IMR-90 (cell line): Measurements from ENCODE around the gene MDP1. TPM values are rescaled to one million over a fixed set of nuclear protein-coding genes. Genes with fewer than 3 reads are reported as not detected.

ENCODE experiments used
- ATAC-seq: fragments of 200-7000 bp; cut with Tn5 transposase; 2 replicates; pipeline ENCODE4 v1.9.1; 2020; ENCODE audit warnings: low read depth, mild to moderate bottlenecking, moderate library complexity
- BruUV-seq: library from RNA; stranded (reverse); fragments of 400-500 nt; replicated peaks from 2 replicates; lab custom pipeline; 2021; lab: Mats Ljungman, UMichigan
- CTCF ChIA-PET: fragments of 300-600 bp; formaldehyde crosslinking; extraction: SDS; loops from one replicate; lab custom pipeline; 2021; ENCODE audit warnings: antibody characterized with exemption; lab: Yijun Ruan, JAX
- POLR2A ChIA-PET: fragments of 300-600 bp; sonication (Branson Sonifier 250); formaldehyde crosslinking; loops from one replicate; lab custom pipeline; 2022; ENCODE audit warnings: antibody characterized with exemption; ENCODE audit not compliant: unreplicated experiment; lab: Charles Lee
- DNase-seq: peaks from one replicate; pipeline ENCODE4 v3.0.0; 2013
- H2AFZ ChIP-seq: replicated peaks from 2 replicates; pipeline ENCODE3; 2013; ENCODE audit warnings: low read length, mild to moderate bottlenecking; ENCODE audit not compliant: poor library complexity
- H2AK5ac ChIP-seq: 2 replicates; pipeline ENCODE4 v1.6.1; 2013; ENCODE audit warnings: low read depth, low read length, inconsistent platforms
- H2AK9ac ChIP-seq: replicated peaks from 2 replicates; pipeline ENCODE3; 2013; ENCODE audit warnings: mild to moderate bottlenecking, low read depth, low read length, moderate library complexity; ENCODE audit not compliant: poor library complexity
- H2BK120ac ChIP-seq: 2 replicates; pipeline ENCODE4 v1.6.1; 2013; ENCODE audit warnings: low read depth, low read length, inconsistent platforms
- H2BK15ac ChIP-seq: 3 replicates; pipeline ENCODE4 v1.6.1; 2013; ENCODE audit warnings: low read depth, low read length, inconsistent platforms
- H2BK20ac ChIP-seq: 2 replicates; pipeline ENCODE4 v1.6.1; 2013; ENCODE audit warnings: low read depth, mild to moderate bottlenecking, inconsistent platforms, low read length, moderate library complexity
- H2BK5ac ChIP-seq: 2 replicates; pipeline ENCODE4 v1.6.1; 2013; ENCODE audit warnings: mild to moderate bottlenecking, low read depth, low read length, inconsistent platforms; ENCODE audit not compliant: poor library complexity, severe bottlenecking
- H3K14ac ChIP-seq: replicated peaks from 2 replicates; pipeline ENCODE4 v1.6.1; 2013; ENCODE audit warnings: low read depth, low read length, inconsistent platforms
- H3K18ac ChIP-seq: 2 replicates; pipeline ENCODE4 v1.6.1; 2013; ENCODE audit warnings: low read depth, low read length, control low read depth
- H3K23ac ChIP-seq: 2 replicates; pipeline ENCODE4 v1.6.1; 2013; ENCODE audit warnings: low read depth, low read length, inconsistent platforms
- H3K27ac ChIP-seq: 2 replicates; pipeline ENCODE4 v1.5.1; 2013; ENCODE audit warnings: mild to moderate bottlenecking, control low read depth, low read length; ENCODE audit not compliant: insufficient read depth
- H3K27me3 ChIP-seq: 2 replicates; pipeline ENCODE4 v1.6.1; 2013; ENCODE audit warnings: low read length; ENCODE audit not compliant: control insufficient read depth, insufficient read depth
- H3K36me3 ChIP-seq: 2 replicates; pipeline ENCODE4 v1.6.1; 2013; ENCODE audit warnings: low read length, mixed read lengths; ENCODE audit not compliant: control insufficient read depth, insufficient read depth
- H3K4ac ChIP-seq: 2 replicates; pipeline ENCODE4 v1.6.1; 2013; ENCODE audit warnings: low read depth, low read length, inconsistent platforms
- H3K4me1 ChIP-seq: 2 replicates; pipeline ENCODE4 v1.6.1; 2013; ENCODE audit warnings: low read length, mixed read lengths; ENCODE audit not compliant: control insufficient read depth, insufficient read depth
- H3K4me2 ChIP-seq: 2 replicates; pipeline ENCODE4 v1.6.1; 2013; ENCODE audit warnings: low read depth, mild to moderate bottlenecking, control low read depth, low read length, moderate library complexity
- H3K4me3 ChIP-seq: 2 replicates; pipeline ENCODE4 v1.5.1; 2013; ENCODE audit warnings: low read depth, mild to moderate bottlenecking, control low read depth, low read length, moderate library complexity; ENCODE audit not compliant: insufficient read depth
- H3K56ac ChIP-seq: 2 replicates; pipeline ENCODE4 v1.6.1; 2013; ENCODE audit warnings: low read length, inconsistent platforms; ENCODE audit not compliant: insufficient read depth; ENCODE audit errors: extremely low read depth
- H3K79me1 ChIP-seq, 2 experiments: 2 replicates each; pipeline ENCODE4 v1.6.1; 2013; ENCODE audit warnings: low read length in 2 of 2, inconsistent platforms in 1 of 2, low read depth in 1 of 2
- H3K9ac ChIP-seq: 2 replicates; pipeline ENCODE4 v1.6.1; 2013; ENCODE audit warnings: low read depth, low read length, control low read depth
- H3K9me1 ChIP-seq: 2 replicates; pipeline ENCODE4 v1.6.1; 2013; ENCODE audit warnings: low read length, inconsistent platforms; ENCODE audit not compliant: insufficient read depth
- H3K9me3 ChIP-seq: 2 replicates; pipeline ENCODE4 v1.6.1; 2013; ENCODE audit warnings: low read length; ENCODE audit not compliant: control insufficient read depth, insufficient read depth
- H4K20me1 ChIP-seq: 2 replicates; pipeline ENCODE4 v1.6.1; 2013; ENCODE audit warnings: low read length, inconsistent platforms; ENCODE audit not compliant: insufficient read depth
- H4K5ac ChIP-seq: 2 replicates; pipeline ENCODE4 v1.6.1; 2013; ENCODE audit warnings: mild to moderate bottlenecking, low read depth, low read length, control low read depth
- H4K8ac ChIP-seq, 2 experiments: 2 replicates each; pipeline ENCODE4 v1.6.1; 2013; ENCODE audit warnings: low read depth in 2 of 2, low read length in 2 of 2, control low read depth in 1 of 2, inconsistent platforms in 1 of 2
- H4K91ac ChIP-seq: 2 replicates; pipeline ENCODE4 v1.6.1; 2013; ENCODE audit warnings: low read depth, low read length, inconsistent platforms; ENCODE audit not compliant: insufficient read depth
- WGBS, 2 experiments: methylation state at CpG; one replicate each; pipeline versions ENCODE4 v1.1.5 to v1.1.7; 2013; ENCODE audit warnings: missing lambda C conversion rate in 2 of 2; ENCODE audit not compliant: insufficient read length in 1 of 2; ENCODE audit errors: extremely low coverage in 2 of 2; 5-methylcytosine and 5-hydroxymethylcytosine counted together
- dilution Hi-C: fragments of 300-500 bp; cut with HindIII; formaldehyde crosslinking; loops from one replicate; pipeline ENCODE4 v1.14.3; 2018; ENCODE audit warnings: low sequenced_read_pairs; ENCODE audit not compliant: unreplicated experiment
- in situ Hi-C: fragments of 300-500 bp; cut with MboI; formaldehyde crosslinking; loops from 3 replicates; pipeline ENCODE4 v1.14.3; 2019; ENCODE audit warnings: low sequenced_read_pairs, inconsistent platforms, mixed read lengths
- intact Hi-C: fragments of 100-400 bp; cut with micrococcal nuclease; formaldehyde crosslinking; loops from 2 replicates; pipeline ENCODE4 v1.10.0; 2022
- polyA plus RNA-seq, 3 experiments: library from polyadenylated mRNA; depleted of rRNA; stranded (reverse); fragments of >200 nt; gene quantifications; 2 replicates each; pipeline ENCODE4 v1.2.3, GENCODE V29; 2012; ENCODE audit warnings: low replicate concordance in 1 of 3
- total RNA-seq: library from RNA; depleted of rRNA; stranded (reverse); fragments of >200 nt; gene quantifications from 2 replicates; pipeline ENCODE4 v1.2.3, GENCODE V29; 2012
- TF ChIP-seq, protein P1 (sequence below): fragments of 150-350 bp; IDR thresholded peaks from 2 replicates; pipeline ENCODE4 v1.6.1; 2017; ENCODE audit warnings: mild to moderate bottlenecking, antibody characterized with exemption, low read length, low read depth

MDP1 gene
- total and polyA plus RNA-seq, 2 of the 4 experiments (the other 2 are of a cell fraction), result 15.1 to 17.8 TPM

DNA sequence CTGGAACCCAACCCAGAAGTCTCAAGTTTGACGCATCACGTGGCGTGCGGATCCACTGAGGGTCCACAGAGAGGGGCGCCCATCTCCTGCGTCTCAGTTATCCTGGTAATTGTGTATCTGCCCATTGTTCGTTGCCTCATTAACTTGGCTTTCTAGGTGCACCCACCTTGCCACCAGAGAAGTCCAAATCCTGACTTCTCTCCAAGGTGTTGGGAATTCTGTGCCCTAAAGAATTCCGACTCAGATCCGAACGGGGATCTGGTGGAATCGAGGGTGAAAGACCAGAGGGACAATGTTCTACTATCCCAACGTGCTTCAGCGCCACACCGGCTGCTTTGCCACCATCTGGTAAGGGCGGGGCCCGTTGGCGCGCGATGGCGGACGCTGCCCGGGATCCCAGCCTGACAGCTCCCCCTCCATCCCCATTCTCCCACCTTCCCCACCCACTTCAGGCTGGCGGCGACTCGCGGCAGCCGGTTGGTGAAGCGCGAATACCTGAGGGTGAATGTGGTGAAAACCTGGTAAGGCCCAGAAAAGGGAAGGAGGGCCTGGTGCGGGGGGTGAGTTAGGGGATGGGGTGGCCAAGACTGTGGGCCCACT, 43.5 kb downstream of the MDP1 start:
- peaks cover 30% of the 10 kb centered on the region for H3K36me3 ChIP-seq
- H3K4me2 ChIP-seq, result no peak overlapping the region
- WGBS, 2 experiments, result 55% methylated on average over 6 of the region's 30 CpGs; no CpG with 5 or more reads in 1 of the 2 experiments
- H3K4ac ChIP-seq, result no peak overlapping the region
- no peak overlapping the region for H3K9ac ChIP-seq
- H3K9me1 ChIP-seq, result 0 out of 2 replicates have a peak, but pooled peaks cover 3% of the 10 kb centered on the region
- no peaks in the 10 kb centered on the region for H3K4me1 ChIP-seq
- no peak overlapping the region for H3K27ac ChIP-seq
- H4K20me1 ChIP-seq, result no peaks in the 10 kb centered on the region
- peak overlapping the region; percentile 57 for H2AK9ac ChIP-seq
- H3K56ac ChIP-seq, result no peak overlapping the region
- TF ChIP-seq, protein P1, sequence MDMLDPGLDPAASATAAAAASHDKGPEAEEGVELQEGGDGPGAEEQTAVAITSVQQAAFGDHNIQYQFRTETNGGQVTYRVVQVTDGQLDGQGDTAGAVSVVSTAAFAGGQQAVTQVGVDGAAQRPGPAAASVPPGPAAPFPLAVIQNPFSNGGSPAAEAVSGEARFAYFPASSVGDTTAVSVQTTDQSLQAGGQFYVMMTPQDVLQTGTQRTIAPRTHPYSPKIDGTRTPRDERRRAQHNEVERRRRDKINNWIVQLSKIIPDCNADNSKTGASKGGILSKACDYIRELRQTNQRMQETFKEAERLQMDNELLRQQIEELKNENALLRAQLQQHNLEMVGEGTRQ, result no peak
- H2BK5ac ChIP-seq, result no peak overlapping the region
- H3K18ac ChIP-seq, result no peak overlapping the region
- H4K5ac ChIP-seq, result no peak overlapping the region
- H2AK5ac ChIP-seq, result no peak overlapping the region
- H2BK120ac ChIP-seq, result no peak overlapping the region
- no peaks in the 10 kb centered on the region for H3K27me3 ChIP-seq
- dilution Hi-C loops, result no loop called here
- no peak for DNase-seq
- H3K23ac ChIP-seq, result no peak overlapping the region
- no peak for ATAC-seq
- no peaks in the 10 kb centered on the region for H3K9me3 ChIP-seq
- BruUV-seq, result no TSS peak
- ChIA-PET POLR2A (no interaction called here), CTCF (no interaction called here)
- no peak overlapping the region for H2BK15ac ChIP-seq
- intact Hi-C loops, result no loop called here
- in situ Hi-C loops, result no loop called here
- no peak overlapping the region for H3K14ac ChIP-seq
- no peaks in the 10 kb centered on the region for H3K79me1 ChIP-seq
- H2AFZ ChIP-seq, result no peak overlapping the region
- H2BK20ac ChIP-seq, result no peak overlapping the region
- no peak overlapping the region for H4K91ac ChIP-seq
- no peak overlapping the region for H3K4me3 ChIP-seq
- H4K8ac ChIP-seq, result 0 out of 4 replicates have a peak overlapping the region, but pooled peaks of 1 of the 2 experiments have one; percentile 14
